ENCODE results near the gene ADRM1.

The ADRM1 gene

GRCh38 chr20:62356589-62357186 lies 53.9 kb downstream of the ADRM1 start:
- Histone ChIP-seq H2AFZ (ENCODE audit: low read length) (no peak overlapping the region), H3K27me3 (ENCODE audit: insufficient read depth, low read length) (peaks cover 7% of the 10 kb centered on the region; the same call in 1 of the 2 replicates), H3K9me3 (ENCODE audit: low read length) (no peaks in the 10 kb centered on the region), H3K9me2 (ENCODE audit: low read depth, low read length) (no peaks in the 10 kb centered on the region), H3K27ac (ENCODE audit: low read depth, low read length, poor library complexity, severe bottlenecking) (no peak overlapping the region), H3K79me2 (ENCODE audit: insufficient read depth, low read length) (no peaks in the 10 kb centered on the region), H3K36me3 (ENCODE audit: insufficient read depth, low read length) (no peaks in the 10 kb centered on the region), H3K4me2 (ENCODE audit: low read length) (no peak overlapping the region), H3K4me1 (ENCODE audit: insufficient read depth, low read length, severe bottlenecking) (no peaks in the 10 kb centered on the region), H3K9ac (ENCODE audit: low read length) (no peak overlapping the region), H4K20me1 (ENCODE audit: insufficient read depth, low read length) (no peaks in the 10 kb centered on the region), H3K4me3 (ENCODE audit: low read depth, low read length, poor library complexity, severe bottlenecking) (no peak overlapping the region), H3F3A (ENCODE audit: insufficient read depth, low read length) (no peaks in the 10 kb centered on the region)
- TF ChIP-seq EZH2 (IDR thresholded peaks at IDR 0.05; ENCODE audit: borderline replicate concordance, low read length) = no peak
- TF ChIP-seq, protein P1, sequence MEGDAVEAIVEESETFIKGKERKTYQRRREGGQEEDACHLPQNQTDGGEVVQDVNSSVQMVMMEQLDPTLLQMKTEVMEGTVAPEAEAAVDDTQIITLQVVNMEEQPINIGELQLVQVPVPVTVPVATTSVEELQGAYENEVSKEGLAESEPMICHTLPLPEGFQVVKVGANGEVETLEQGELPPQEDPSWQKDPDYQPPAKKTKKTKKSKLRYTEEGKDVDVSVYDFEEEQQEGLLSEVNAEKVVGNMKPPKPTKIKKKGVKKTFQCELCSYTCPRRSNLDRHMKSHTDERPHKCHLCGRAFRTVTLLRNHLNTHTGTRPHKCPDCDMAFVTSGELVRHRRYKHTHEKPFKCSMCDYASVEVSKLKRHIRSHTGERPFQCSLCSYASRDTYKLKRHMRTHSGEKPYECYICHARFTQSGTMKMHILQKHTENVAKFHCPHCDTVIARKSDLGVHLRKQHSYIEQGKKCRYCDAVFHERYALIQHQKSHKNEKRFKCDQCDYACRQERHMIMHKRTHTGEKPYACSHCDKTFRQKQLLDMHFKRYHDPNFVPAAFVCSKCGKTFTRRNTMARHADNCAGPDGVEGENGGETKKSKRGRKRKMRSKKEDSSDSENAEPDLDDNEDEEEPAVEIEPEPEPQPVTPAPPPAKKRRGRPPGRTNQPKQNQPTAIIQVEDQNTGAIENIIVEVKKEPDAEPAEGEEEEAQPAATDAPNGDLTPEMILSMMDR (IDR thresholded peaks at IDR 0.05; ENCODE audit: low read length) = no peak

DNA sequence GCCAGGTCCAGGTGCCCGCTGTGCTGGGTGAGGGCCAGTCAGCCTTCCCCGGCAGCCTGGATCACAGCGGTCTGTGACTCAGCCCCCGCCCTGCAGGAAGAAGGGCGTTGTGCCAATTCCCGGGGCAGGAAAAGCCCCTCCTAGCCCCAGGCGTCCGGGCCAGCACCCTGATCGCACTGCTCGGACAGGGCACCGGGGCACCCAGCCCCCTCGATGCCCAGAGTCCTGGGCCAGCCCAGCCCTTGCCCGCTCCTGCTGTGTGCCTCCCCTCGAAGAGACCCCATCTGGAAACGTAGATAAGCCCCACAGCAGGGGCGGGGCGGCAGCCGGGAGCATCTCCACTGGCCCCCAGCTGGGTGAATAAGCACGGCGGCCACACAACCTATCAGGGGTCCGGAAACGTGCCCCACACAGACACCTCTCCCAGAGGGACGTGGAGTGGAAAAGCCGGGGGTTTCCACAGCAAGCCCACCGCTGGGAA lies 54.4 kb downstream of the ADRM1 start:
- Histone ChIP-seq H3K4me2 (ENCODE audit: low read length) (no peak overlapping the region), H3K9ac (ENCODE audit: low read length) (no peak overlapping the region)

GRCh38 chr20:62357681-62358080 lies 54.9 kb downstream of the ADRM1 start:
- Histone ChIP-seq H2AFZ (ENCODE audit: low read length) (no peak overlapping the region), H3K27me3 (ENCODE audit: insufficient read depth, low read length) (peaks cover 7% of the 10 kb centered on the region; the same call in 1 of the 2 replicates), H3K4me2 (ENCODE audit: low read length) (no peak overlapping the region), H3K36me3 (ENCODE audit: insufficient read depth, low read length) (no peaks in the 10 kb centered on the region), H3K9ac (ENCODE audit: low read length) (no peak overlapping the region), H3K9me3 (ENCODE audit: low read length) (no peaks in the 10 kb centered on the region), H3K9me2 (ENCODE audit: low read depth, low read length) (no peaks in the 10 kb centered on the region), H3K4me1 (ENCODE audit: insufficient read depth, low read length, severe bottlenecking) (no peaks in the 10 kb centered on the region), H3K4me3 (ENCODE audit: low read depth, low read length, poor library complexity, severe bottlenecking) (no peak overlapping the region), H4K20me1 (ENCODE audit: insufficient read depth, low read length) (no peaks in the 10 kb centered on the region), H3K79me2 (ENCODE audit: insufficient read depth, low read length) (no peaks in the 10 kb centered on the region), H3F3A (ENCODE audit: insufficient read depth, low read length) (no peaks in the 10 kb centered on the region), H3K27ac (ENCODE audit: low read depth, low read length, poor library complexity, severe bottlenecking) (no peak overlapping the region)
- TF ChIP-seq, protein P1 (IDR thresholded peaks at IDR 0.05; ENCODE audit: low read length) = no peak
- no peak for TF ChIP-seq EZH2 (IDR thresholded peaks at IDR 0.05; ENCODE audit: borderline replicate concordance, low read length)

More for the DNA sequence above, 54.4 kb downstream of the ADRM1 start:
- Histone ChIP-seq H3K4me3 (ENCODE audit: low read depth, low read length, poor library complexity, severe bottlenecking) (no peak overlapping the region), H3K36me3 (ENCODE audit: insufficient read depth, low read length) (no peaks in the 10 kb centered on the region), H4K20me1 (ENCODE audit: insufficient read depth, low read length) (no peaks in the 10 kb centered on the region), H2AFZ (ENCODE audit: low read length) (no peak overlapping the region), H3F3A (ENCODE audit: insufficient read depth, low read length) (no peaks in the 10 kb centered on the region), H3K9me3 (ENCODE audit: low read length) (no peaks in the 10 kb centered on the region), H3K79me2 (ENCODE audit: insufficient read depth, low read length) (no peaks in the 10 kb centered on the region), H3K4me1 (ENCODE audit: insufficient read depth, low read length, severe bottlenecking) (no peaks in the 10 kb centered on the region), H3K27me3 (ENCODE audit: insufficient read depth, low read length) (peaks cover 7% of the 10 kb centered on the region; the same call in 1 of the 2 replicates), H3K9me2 (ENCODE audit: low read depth, low read length) (no peaks in the 10 kb centered on the region), H3K27ac (ENCODE audit: low read depth, low read length, poor library complexity, severe bottlenecking) (no peak overlapping the region)
- TF ChIP-seq EZH2 (IDR thresholded peaks at IDR 0.05; ENCODE audit: borderline replicate concordance, low read length) = no peak
- TF ChIP-seq, protein P1 (IDR thresholded peaks at IDR 0.05; ENCODE audit: low read length) = no peak
